Measurements from ENCODE around the gene PGP.

The PGP gene

DNA sequence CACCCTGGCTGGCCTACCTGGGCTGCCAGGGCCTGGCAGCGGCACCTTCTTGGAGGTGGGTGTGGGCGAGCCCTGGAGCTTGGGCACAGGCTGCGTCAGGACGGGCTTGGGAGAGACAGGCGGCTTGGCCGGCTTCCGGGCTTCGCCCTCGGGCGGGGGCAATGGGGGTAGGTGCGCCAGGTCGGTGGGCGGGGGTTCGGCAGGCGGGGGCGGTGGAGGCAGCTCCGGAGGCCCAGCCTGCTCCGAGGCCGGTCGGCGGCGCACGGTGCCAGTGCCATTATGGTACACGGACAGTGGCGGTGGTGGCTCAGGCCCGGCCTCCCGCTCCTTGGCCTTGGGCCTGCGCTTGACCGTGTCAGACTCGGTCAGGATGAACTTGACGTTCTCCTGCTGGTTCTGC, 35.1 kb downstream of the PGP start:
- DNase-seq: no peak

DNA sequence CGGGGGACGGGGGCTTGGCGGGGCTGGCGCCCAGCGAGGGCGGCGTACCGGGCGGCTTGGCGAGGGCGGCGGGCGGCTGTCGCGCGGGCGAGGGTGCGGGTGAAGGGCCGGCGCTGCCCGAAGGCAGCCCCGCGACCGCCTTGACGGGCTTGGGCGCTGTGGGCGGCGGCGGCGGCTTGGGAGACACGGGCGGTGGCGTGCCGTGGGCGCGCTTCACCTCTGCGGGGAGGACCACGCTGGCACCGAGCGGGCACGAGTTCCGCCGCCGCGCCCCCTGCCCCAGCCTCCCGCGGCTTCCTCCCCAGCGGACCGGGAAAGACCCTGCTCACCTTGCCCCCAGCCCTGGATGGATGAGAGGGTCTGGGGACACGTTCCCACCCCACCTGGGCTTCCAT, 35.5 kb downstream of the PGP start:
- no peak for DNase-seq

DNA sequence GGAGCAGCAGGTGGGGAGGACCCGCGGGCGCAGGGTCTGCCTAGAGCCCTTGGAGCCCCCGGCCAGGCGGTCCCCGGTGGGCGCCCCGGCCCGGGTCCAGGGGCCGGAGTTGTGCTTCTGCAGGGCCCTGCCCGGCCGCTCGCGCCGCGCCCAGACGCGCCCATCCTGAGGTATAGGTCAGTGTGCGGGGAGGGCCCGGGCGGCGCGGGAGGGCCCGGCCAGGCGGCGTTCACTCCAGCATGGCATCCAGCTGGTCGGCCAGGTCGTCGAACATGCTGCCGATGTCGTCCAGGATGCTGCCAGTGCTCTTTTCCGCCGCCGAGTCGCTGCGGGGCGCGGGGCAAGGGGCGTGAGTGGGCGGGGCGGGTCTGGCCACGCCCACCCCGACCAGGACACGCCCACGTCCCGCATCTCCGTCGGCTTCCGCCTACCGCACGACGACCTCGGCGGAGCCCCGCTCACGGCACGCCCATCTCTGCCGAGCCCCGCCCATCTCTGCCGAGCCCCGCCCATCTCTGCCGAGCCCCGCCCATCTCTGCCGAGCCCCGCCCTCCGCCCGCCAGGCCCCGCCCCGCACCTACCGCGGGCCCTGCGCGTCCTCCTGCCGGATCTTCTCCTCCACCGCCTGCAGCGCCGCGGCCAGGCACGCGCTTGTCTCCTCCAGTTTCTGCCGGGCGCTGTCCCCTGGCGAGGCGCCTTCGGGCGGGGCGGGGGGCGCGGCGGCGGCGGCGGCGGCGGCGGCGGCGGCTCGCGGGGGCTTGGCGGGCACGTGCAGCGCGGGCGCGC, 36.1 kb downstream of the PGP start:
- no peak for DNase-seq

DNA sequence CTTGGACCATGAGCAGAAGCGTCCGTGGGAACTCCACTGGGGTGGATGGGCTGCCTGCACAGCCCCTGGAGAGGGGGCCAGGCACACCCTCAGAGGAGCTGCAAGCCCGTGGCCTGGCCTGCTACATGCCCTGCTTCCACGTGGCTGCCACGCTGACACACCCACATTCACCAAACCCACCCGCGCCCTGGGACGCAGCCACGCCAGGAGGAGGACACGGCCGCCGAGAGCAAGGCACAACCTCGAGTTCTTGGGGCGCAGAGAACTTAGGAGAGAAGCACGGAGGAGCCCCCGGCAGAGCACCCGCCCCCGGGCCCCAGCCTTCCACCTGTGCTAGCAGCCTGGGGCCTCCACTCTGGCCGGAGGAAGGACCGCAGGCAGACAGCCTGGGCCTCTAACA, 37.1 kb downstream of the PGP start:
- no peak for DNase-seq

DNA sequence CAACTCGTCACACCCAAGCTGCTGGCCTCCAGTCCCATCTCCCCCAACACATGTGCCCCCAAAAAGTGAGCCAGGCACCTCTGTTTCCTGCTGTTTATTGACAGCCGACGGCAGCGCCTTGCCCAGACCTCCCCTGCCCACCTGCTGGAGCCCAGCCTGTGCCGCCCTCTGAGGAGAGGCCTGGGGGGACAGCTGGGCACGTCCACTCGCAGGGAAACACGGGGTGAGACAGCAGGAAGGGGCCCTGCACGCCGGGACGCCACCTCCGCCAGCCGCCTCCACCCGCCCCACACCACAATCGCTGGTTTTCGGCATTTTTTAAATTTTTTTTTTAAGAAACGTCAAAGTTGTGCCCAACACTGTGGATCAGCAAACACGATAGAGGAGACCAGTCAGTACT, 37.5 kb downstream of the PGP start:
- no peak for DNase-seq

DNA sequence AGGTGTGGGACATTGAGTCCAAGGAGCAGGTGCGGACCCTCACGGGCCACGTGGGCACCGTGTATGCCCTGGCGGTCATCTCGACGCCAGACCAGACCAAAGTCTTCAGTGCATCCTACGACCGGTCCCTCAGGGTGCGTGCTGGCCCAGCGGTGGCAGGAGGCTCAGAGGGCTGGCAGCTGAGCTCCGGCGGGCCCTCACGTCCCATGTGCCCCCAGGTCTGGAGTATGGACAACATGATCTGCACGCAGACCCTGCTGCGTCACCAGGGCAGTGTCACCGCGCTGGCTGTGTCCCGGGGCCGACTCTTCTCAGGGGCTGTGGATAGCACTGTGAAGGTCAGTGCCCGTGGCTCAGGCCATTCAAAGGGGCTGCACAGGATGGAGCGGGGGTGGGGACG, 38.6 kb downstream of the PGP start:
- no peak for DNase-seq

DNA sequence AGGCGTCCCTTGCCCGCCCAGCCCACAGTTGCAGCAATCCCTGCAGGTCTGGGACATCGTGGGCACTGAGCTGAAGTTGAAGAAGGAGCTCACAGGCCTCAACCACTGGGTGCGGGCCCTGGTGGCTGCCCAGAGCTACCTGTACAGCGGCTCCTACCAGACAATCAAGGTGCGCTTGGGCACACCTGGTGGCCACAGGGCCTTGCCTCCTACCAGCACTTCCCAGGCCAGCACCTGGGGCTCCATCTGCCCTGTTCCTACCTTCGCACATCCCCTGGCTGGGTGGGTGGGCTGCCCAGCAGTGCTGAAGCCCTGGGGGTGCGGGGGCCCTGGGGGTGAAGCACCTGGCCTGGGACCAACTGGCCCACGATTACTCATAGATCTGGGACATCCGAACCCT, 39.2 kb downstream of the PGP start:
- no peak for DNase-seq

DNA sequence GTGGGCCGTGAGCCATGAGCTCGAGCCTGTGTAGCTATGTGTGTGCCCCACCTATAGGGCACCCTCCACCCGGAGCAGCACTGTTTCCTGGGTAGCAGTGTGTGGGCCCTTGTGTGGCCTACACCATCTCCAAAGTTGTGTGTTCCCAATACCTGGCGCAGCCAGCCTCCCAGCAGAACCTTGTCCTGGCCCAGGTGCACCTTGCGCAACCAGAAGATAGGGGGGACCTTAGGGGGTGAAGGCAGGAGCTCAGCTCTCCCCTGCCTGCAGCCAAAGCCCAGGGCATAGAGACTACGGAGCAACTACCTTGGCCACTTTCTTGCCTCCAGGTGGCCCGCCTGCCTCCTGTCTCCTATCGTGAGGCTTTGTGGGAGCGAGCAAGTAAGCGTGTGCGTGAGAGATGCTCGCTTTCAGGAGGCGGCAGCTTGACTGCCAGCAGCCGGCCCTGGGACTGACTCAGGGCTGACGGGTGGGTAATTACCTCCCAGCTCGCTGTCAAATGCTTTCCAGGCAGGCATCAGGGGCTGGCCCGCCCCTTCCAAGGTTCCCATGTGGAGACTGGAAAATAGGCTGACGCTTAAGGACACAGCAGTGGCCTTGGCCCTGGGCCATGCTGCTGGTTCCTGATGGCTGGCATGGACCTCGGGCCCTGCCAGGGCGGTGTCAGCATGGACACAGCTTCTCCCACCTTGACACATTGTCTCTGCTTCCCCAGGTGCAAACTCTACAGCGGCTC, 40.1 kb downstream of the PGP start:
- DNase-seq: no peak

DNA sequence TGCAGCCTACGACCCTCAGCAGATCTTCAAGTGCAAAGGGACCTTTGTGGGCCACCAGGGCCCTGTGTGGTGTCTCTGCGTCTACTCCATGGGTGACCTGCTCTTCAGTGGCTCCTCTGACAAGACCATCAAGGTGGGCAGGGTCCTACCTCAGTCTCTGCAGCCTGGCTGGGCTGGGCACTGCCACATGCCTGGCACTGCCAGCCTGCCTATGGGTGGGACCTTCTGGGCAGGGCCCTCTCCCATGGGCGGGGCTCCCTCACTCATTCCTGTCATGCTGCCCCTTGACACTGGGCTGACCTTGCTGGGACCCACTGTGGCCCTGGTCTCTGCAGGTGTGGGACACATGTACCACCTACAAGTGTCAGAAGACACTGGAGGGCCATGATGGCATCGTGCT, 40.7 kb downstream of the PGP start:
- DNase-seq: no peak

DNA sequence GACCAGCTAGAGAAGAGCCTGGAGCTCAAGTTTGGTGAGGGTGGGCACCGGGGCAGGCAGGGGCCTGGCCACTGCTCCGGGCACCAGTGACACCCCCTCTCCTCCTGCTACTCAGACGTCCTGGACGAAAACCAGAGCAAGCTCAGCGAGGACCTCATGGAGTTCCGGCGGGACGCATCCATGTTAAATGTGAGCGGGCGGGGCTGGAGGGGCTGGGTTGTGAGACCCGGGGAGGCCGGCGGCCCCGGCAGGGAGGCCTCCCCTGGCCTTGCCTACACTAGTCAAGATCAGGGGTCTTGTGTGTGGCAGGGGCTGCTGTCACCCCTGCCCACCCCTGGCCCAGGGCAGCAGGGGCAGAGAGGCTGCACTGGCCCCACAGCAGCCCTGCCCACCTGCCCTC, 41.3 kb downstream of the PGP start:
- DNase-seq: no peak

DNA sequence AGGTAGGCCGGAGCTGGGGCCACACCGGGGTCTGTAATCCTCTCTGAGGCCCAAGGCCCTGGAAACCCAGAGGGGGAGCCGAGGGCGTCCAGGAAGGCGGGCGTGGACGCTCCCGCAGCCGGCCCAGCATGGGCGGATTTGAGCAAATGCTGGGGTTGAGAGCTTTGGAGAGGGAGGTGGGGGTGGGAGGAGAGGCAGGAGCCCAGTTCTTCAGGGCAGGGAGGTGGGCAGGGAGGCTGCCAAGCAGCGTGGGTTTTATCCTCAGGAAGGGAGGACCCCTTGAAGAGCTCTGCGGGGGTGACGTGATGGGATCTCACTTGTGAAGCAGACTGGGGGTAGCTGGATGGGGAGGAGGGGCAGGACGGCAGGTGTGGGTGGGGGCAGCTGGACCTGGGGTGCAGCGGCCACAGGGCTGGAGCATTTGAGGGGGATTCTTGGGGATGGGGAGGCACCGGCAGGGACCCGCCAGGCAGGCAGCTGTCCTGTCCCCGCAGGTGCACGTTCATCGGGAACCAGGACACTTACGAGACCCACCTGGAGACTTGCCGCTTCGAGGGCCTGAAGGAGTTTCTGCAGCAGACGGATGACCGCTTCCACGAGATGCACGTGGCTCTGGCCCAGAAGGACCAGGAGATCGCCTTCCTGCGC, 41.8 kb downstream of the PGP start:
- no peak for DNase-seq

DNA sequence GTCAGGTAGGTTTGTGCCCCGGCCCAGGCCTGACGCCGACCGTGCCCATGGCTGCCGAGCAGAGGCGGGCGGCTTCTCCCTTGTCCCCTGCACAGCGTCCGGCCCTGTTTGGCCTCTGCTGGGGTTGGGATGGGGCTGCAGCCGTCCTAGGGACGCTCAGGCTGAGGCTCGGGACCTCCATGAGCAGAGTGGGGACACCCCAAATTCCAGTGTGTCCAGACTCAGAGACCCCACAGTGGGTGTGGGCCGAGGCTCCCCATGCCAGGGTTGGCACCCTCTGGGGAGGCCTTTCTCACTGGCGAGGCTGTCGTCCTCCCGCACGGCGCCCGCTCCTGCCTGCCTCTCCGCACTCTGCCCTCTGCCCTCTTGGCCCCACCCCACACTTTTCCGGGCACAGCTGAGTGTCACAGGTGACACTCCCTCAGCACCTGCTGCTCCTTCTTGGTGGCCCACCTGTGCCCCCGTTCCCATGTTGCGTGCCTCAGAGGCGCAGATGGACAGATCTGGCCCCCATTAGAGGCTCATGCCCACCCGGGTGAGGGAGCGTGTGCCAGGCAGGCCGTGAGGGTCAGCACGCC, 43.0 kb downstream of the PGP start:
- no peak for DNase-seq

DNA sequence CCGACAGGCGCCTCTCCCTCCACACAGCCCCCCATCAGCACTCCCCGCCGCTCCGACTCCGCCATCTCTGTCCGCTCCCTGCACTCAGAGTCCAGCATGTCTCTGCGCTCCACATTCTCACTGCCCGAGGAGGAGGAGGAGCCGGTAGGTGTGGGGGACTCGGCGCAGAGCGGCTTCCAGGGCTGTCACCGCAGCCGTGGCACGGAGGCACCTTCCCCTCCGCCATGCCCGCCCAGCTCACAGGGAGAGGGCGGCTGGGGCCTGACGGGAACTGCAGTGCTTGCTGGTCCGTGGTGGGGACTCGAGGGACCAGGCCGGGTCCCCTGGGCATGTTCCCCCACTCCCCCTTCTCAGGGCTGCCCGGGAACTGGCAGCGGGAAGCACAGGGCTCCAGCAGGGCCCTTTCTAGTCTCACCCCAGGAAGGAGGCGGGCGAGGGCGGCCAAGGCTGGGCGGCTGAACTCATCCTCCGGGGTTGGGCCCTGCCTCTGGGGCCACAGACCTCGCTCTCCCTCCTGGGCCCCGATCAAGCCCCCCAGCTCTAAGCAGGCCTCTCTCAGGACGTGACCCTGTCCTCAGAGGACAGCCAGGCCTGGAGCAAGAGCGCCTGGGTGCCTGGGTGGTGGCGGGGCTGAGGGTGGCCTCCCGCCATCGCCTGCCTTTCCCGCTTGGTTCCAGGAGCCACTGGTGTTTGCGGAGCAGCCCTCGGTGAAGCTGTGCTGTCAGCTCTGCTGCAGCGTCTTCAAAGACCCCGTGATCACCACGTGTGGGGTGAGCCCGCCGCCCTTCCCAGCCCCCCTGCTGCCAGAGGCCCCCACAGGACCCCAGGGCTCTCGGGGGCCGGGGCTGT, 43.8 kb downstream of the PGP start:
- DNase-seq: no peak

DNA sequence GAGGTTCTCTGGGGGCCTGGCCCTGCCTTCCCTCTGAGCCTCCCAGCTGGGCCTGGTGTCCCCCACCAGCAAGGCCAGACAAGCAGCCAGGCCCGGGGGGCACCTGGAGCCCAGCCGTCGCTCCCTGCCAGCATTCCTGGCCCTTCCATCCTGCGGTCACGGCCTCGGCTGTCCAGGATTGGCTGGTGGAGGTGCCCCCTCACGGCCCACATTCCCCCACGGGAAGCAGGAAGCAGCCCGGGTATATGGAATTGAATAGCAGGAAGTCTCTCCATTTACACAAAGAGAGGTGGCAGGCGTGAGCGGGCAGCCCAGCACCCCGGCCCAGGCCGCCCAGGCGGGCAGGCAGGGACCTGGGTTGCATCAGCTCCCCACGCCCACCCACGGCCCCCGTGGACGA, 44.6 kb downstream of the PGP start:
- DNase-seq: no peak

DNA sequence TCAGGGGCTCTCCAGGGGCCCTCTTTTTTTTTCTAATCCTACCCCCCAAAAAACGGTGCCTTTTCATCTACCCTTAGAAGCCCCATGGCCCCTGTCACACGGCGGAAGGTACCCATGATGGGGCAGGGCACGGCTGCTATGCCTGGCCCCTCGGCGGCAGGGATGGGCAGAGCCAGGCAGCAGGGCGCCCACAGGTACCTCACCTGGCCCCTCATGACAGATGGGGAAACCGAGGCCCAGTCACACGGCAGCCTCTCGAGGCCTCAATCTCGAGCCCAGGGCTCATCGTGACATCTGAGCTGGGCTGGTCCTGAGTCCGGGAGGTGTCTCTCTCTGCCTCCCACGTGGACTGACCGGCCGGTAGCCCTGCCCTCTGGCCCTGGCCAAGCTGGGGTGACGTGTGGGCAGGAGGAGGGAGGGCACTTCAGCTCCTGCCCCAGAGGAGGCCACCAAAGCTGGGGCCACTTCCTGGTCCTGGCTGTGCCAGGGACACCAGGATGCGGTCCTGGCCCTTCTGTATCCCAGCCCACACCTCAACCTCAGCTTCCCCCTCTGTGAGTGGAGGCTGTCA, 47.5 kb downstream of the PGP start:
- DNase-seq: no peak

DNA sequence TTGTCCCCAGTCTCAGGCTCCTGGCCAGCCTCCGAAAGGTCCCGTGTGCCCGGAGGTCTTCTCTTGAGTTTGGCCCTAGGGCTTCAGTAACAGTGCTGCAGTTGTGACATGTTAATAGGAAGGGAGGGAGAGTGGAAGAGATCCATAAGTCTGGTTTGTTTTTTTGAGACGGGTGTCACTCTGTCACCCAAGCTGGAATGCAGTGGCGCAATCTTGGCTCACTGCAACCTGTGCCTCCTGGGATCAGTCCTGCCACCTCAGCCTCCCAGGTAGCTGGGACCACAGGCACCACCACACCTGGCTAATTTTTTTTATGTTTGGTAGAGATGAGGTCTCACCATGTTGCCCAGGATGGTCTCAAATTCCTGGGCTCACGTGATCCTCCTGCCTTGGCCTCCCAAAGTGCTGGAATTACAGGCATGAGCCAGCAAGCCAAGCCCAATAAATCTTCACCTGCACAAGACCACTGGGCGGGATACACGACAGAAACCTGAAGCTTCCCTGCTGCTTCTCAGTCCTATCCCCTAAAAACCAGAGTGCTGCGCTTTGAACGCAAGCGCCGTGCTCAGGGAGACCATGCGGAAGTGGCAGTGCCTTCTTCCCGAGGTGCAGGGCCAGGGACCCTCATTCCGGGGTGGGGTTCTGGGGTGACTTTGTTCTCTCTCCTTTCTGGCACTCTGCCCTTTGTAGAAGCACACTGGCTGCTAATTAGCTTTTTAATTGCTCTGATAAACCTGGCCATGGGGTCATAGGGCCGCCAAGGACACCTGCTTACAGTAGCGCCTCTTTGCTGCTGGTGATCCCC, 48.2 kb downstream of the PGP start:
- DNase-seq: no peak

DNA sequence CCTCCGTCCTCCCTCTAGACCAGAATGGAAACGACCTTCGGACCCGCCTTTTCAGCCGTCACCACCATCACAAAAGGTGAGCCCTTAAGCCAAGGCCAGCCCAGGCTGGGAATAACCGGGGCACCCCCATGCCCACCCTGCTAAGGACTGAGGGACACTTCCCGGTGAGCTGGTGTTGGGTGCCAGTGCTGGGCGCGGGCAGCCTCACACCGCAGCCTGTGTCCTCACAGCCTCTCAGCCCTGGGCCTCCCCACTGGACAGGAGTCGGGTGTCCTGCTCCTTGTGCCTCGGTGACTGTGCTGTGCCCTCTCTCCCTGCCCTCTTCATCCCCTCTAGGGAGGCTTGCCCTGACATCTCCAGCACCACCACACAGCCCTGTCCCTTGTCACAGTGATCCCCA, 48.8 kb downstream of the PGP start:
- DNase-seq: no peak

DNA sequence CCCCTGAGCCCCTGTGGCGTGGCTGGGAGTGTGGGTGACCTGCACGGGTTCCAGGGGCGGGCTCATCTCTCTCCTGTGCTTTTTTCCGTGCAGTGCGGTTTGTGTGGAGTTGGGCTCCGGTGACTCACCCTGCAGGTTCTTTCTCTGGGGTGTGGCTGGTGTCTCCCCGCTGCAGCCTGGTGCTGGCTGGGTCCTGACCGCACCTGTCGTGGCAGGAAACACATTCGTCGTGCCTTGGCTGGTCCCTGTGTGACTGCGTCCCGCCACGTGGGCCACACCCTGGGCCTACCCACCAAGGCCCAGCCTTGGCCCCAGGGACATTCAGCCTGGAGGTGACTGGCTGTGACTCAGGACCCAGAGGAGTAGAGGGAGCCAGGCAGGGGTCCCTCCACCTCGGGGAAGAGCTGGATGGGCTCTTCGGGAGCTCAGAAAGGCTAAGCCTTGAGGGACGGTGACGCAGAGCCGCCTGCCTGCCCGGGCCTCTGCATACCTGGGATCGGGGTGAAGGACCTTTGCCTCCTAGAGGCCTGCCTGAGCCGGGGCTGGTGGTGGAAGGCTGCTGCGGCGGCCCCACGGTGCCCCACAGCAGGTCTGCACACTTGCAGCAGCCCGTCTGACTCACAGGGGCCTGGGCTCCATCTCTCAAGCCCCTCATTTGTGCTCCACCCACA, 51.3 kb downstream of the PGP start:
- DNase-seq: peak; percentile 33

DNA sequence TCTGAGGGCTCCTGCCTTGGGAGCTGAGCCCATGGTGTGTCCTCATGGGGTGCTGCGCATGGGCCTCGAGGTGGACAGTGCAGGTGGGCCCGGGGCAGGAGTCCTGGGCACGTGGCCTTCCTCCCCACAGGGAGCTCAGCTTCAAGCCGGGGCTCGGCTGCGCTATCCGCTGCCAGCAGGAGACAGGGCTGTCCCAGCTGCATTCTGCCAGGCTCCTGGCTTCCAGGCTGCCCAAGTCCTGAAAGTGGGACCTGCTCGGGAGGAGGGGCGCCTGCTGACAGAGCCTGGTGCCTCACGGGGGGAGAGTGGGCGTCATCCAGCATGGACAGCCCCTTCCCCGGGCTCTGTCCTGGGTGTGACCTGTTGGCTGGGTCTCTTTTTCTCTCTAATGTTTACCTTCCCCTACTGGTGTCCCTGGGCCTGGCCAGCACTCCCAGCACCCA, 51.9 kb downstream of the PGP start:
- no peak for DNase-seq

DNA sequence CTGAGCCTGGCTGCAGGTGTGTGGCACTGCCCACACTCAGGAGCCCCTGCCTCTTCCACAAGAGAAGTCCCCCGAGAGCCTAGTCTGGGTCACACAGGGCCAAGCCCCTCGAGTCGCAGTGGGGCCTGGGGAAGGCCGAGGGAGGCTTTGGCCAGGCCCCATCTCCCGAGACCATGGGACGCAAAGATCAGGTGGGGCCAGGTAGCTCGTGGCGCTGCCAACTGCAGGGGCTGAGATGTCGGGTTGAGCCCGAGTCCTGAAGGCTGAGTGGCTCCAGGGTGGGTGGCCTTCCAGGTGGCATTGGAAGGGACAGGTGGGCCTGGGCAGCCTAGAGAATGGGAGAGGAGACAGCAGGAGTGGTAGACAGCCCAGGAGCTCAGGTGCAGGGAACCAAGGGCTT, 52.7 kb downstream of the PGP start:
- no peak for DNase-seq
